GM18909 (cell line): ENCODE measurements around the gene RBM4.

Experiments
- ATAC-seq: cut with Tn5 transposase; IDR thresholded peaks from one replicate; pipeline ENCODE4 v1.9.1; 2021; ENCODE audit warnings: mild to moderate bottlenecking; ENCODE audit not compliant: unreplicated experiment, poor library complexity

RBM4 gene

DNA sequence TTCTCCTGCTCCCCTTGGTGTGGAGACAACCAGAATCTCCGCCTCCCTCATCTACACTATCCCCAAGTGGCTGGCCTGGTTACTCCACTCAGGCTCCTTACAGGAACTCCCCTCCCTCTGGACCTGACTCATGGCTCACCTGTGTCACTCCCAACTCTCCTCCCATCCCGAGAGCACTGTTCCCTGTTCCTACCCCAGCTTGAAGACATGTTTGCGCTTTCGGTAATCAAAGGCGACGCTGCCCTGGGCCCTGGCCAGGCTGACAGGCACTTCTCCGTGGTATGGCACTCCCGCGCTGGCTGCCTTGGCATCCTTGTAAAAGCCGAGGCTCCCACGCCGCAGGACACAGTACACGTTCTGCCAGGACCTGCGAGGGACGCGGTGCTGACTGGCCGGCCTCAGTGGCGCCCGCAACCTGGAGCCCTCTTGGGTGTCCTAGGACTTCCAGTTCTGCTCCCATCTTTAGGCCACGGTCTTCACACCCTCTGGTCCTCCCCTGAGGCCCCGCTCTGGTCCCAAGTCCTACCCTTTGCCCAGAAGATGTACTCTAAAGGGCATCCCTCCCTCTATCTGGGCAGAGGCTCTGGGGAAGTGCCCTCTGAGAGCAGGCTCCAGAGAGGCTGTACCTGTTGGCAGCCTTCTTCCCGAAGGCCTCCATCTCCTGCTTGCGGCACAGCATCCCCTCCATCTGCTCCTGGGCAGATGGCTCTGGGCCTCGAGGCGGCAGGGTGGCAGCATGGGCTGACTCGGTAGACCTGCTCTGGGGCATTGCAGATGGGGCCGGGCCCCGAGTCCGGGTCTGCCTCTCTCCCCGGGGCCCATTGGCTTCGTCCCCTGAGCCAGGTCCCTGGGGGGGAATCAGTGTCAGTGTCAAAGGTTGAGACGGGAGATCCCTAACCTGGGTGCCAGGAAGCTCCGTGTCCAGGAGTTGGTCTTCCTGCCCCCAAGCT, 48.6 kb downstream of the RBM4 start:
- no peak for ATAC-seq

DNA sequence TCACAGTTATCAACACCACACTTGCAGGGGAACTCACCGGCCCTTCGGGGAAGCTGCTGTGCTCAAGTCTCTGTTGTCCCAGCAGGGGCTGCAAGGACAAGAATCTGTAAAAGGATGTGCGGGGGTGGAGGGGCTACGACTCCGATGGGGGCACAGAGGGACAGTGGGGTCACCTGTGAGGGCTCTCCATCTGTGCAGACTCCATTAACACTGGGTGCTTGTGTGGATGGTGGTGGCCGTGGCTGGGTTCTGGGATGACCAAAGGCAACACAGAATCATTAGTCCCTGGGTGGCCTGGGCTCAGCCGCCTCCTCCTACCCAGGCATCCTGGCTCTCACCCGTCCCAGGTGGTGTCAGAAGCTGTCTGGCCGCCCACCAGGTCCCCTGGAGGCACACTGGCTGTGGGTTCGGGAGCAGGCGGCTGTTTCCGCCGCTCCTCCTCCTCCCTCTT, 49.4 kb downstream of the RBM4 start:
- no peak for ATAC-seq

DNA sequence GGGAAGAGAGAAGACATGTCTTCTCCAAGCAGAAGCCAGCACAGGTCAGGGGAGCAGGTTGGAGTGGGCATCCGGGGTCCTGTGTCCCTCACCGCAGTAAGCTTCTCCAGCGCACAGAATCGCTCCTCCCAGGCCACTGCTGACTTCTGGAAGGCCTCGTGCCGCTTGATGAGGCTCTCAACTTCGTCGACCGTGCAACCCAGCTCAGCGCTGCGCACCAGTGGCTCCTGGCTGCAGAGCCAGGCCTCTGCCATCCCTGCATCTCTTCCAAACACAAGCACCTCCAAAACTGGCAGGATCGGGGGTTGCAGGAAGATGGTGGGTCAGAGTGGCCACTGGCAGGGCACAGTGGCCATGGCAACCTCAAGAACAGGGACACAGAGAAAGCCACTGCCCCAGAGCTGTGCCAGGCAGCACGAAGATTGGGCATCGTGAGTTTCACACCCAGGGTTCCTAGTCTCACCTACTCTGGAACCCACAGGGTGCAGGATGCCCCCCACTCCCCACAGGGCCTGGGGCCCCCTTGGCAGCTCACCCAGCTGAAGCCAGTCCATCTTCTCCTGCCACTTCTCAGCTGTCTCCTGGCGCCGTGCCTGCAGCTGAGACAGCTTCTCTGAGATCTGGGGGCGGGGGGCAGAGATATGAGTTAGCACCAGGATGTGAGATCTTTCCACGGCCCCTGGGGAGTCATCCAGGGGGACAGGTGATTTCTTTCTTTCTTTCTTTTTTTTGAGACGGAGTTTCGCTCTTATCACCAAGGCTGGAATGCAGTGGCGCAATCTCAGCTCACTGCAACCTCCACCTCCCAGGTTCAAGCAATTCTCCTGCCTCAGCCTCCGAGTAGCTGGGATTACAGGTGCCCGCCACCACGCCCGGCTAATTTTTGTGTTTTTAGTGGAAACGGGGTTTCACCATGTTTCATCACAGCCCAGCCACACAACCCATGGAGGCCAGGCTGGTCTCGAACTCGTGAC, 50.3 kb downstream of the RBM4 start:
- ATAC-seq = no peak

DNA sequence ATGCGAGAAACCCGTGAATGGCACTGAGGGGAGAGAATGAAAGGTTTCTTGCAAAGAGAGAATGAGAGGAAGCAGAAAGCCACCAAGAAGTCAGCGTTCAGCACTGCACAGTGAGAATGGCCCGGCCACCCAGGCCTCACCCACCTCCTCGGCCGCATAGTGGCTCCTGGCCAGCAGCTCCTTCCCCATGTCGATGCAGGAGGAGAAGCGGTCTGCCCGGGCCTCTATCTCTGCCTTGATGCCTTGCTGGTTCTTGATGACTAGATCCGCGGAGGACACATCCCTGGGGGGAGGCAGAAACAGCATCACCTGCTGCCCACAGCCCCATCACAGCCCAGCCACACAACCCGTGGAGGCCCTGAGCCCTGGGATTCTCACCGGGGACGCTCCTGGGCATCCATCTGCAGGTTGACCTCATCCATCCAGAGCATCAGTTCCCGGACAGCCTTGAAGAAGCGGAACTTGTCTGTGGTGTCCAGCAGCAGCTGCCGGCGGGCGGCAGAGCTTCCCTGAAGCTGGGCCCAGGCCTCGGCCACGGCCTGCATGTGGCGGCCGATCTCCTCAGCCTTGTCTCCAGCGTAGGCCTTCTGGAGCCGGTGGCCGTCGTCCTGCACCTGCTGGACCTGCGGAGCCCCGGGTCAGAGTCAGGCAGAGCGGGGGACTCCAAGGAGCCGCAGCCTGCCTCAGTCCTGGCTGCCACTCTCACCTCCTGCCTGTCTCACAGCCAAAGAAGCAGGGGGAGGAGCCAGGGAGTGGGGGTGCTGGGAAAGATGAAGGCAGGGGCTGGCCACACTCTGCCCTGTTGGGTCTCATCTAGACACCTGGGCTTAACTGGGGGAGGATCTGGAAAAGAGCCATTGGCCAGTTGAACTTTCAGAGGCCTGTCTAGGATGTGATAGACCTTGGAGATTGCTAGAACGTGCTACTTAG, 51.4 kb downstream of the RBM4 start:
- ATAC-seq = no peak

DNA sequence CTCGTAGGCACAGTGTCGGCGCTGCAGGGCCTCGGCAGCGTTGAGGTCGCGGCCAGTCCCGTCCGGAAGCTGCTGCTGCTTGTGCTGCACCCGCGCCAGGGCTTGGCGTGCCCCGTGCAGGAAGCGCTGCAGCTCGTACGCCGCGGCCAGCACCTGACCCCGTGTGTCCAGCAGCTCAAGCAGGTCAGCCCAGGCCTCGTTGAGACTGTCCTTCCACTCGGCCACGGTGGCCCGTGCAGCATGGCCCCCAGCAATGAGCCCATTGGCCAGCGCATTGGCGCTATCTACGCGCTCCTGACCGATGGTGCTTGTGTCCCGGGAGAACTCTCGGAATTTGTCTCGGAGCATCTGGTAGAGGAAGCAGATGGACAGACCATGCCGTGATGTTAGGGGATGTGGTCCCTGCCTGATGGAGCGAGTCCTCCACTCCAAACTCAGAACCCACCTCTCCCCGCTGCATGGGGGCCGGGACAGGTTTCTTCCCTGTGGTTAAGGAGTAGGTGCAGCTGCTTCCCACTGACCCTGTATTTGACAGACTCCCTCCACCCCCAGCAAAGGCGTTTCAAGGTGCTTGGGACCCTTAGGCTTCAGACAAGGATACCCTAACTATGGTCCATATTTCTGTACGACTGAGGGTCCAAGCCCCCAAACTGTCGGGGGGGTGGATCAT, 52.9 kb downstream of the RBM4 start:
- ATAC-seq = no peak

DNA sequence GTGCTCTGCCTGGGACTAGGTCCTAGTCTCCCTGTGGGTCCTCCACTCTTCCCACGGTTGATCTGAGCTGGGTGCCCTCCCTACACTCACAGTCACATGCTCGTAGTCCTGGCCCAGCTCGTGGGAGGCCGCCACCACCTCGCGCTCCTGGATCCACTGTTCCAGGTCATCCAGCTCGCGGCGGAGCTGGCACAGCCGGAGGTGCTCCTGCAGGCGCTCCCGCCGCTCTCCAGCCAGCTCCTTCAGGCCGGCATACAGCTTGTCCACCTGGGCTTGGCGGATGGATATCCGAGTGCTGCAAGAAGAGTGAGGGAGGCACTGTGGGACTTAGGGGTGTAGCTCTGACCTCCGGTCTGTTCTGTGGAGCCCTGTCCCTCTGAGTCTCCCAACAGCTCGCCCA, 53.9 kb downstream of the RBM4 start:
- no peak for ATAC-seq

DNA sequence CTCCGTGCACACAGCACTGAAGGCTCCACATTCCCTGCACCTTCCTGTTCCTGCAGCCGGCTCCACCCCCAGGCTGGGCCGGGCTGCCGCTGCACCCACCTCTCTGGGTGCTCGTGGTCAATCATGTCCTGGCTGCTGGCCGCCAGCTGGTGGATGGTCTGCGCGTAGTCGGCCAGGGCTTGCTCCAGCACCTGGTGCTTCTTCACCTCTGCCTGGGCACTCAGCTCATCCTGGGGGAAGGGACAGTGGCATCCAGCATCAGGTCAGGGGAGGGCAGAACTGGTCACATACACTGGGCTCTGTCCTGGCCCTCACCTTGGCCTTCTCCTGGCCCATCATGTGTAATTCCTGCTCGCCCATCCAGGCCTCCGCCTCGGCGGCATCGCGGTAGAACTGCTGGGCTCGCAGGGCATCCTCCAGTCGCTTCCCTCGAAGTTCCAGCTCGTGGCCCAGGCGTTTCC, 54.4 kb downstream of the RBM4 start:
- ATAC-seq = no peak

DNA sequence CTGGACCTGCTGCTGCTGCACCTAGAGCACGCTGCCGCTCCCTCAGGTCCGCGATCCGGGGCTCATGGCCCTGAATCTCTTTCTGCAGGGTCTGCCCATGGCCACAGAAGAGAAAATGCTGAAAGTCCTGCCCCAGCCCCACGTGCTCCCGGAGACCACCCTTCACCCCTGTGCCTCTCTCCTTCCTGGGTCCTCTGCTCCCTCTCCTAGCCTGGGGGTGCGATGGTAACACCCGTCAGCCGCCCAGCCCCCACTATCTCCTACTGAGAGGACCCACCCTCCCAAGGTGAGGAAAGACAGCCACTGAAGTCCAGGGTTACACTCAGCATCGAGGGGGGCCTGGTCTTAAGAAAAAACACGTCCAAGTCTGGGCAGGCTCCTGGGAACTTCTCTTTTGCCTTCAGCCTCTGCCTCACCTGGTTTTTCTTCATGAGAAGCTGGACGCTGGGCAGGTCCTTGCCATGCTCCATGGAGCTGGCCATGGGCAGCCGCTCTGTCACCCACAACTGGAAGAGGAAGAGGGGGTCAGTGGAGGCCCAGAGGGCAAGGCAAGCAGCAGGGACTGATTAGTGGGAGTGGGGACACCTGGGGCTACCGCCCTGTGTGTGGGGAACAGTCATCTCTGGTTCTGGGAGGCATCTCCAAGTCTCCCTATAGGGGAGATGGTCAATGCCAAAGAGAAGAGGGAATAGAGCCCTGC, 55.0 kb downstream of the RBM4 start:
- no peak for ATAC-seq

DNA sequence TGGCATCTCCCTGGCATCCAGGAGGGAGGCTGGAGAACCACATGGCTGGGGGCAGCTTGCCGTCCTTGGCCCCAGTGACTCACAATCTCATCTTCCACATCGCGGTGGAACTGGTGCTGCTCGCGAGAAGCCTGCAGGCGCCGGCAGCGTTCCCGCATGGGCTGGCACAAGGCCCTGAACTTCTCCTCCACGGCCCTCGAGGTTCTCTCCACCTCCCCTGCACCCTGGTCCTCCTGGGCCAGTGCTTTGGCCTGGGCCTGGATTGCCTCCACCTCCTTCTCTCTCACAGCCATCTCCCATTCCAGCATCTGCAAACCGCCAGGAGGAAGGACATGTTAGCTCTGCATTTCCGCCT, 55.5 kb downstream of the RBM4 start:
- ATAC-seq = no peak

DNA sequence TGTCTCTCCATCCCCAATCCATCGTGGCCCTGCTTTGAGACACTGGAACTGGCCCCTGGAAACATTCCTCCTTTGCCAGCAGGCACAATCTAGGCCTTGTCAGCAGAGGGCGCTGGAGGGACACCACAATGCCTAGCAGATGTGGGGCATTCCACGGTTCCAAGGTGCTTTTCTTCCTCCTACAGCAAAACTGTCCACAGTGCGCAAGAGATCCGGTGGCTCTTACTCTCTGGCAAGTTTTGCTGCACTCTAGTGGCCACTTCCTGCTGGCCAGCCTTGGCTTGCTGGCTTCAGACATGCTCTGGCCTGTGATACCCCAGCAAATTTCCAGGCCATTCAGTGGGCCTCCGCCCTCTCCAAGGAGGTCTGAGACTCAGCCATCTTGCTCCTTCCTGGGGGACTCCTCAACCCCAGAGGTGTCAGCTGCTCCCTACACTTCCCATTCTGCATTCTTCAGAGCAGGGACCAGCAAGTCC, 56.3 kb downstream of the RBM4 start:
- no peak for ATAC-seq
